Cardiac muscle cell (in vitro differentiated cells and primary cell): ENCODE results near the gene PLCG1. TPM values are rescaled to one million over a fixed set of nuclear protein-coding genes. Genes with fewer than 3 reads are reported as not detected.
A peak's percentile ranks its signal among the peaks of the same experiment; 100 is the strongest.

Experiments used
- DNase-seq, 2 donors: peaks; one replicate each; pipeline versions ENCODE4 v3.0.0 to v3.0.0-alpha.2; 2010 to 2017; ENCODE audit warnings: low read depth in 1 of 2, low spot score in 1 of 2
- H3K27ac ChIP-seq: fragments of 200-600 bp; sonication (generic); 2 replicates; pipeline ENCODE4 v1.5.1; 2016
- H3K27me3 ChIP-seq: fragments of 200-600 bp; sonication (generic); 2 replicates; pipeline ENCODE4 v1.6.0; 2016; ENCODE audit warnings: control low read depth
- H3K36me3 ChIP-seq: fragments of 200-600 bp; sonication (generic); 2 replicates; pipeline ENCODE4 v1.5.1; 2016; ENCODE audit warnings: control low read depth
- H3K4me1 ChIP-seq: fragments of 200-600 bp; sonication (generic); 2 replicates; pipeline ENCODE4 v1.8.1; 2017; ENCODE audit warnings: low read depth, mild to moderate bottlenecking, mixed run types
- H3K4me3 ChIP-seq: fragments of 200-600 bp; sonication (generic); 2 replicates; pipeline ENCODE4 v1.5.1; 2016; ENCODE audit warnings: mild to moderate bottlenecking
- H3K9me3 ChIP-seq: fragments of 200-600 bp; sonication (generic); 2 replicates; pipeline ENCODE4 v1.5.1; 2017; ENCODE audit warnings: low read depth, mild to moderate bottlenecking, control low read depth
- polyA plus RNA-seq: library from polyadenylated mRNA; unstranded; fragments of >200 nt; fragmentation: Nextera tagmentation; extraction: Ambion mirVana; gene quantifications from 2 replicates; pipeline ENCODE4 v1.2.1, GENCODE V29; 2016
- total RNA-seq: library from RNA; depleted of rRNA; stranded (reverse); fragments of >200 nt; gene quantifications from 2 replicates; pipeline ENCODE4 v1.2.3, GENCODE V29; 2016
- TF ChIP-seq, protein P1 (sequence below): IDR thresholded peaks from 2 replicates; pipeline ENCODE4 v1.5.1; 2012; ENCODE audit warnings: low read depth, mild to moderate bottlenecking, low read length

The PLCG1 gene
- total and polyA plus RNA-seq, 2 experiments from 2014 or later = 43.7 to 87.6 TPM

DNA sequence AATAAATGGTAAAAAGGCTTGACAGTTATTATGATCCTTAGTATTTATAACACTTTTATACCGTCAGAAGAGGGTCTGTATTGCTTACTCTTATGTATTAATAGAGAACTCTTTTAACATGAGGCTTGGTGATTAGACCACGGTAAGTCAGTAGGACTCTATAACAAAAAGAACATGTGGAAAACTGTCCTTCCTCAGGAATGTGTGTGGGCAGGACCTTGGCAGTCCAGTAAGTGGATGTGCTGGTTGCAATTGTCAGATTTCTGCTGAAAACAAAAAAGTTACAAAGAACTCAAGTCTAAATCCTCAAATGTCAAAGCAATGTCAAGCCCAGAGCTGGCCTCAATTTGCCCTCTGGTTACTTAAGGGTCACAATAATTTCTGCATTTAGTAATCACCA, 81.1 kb downstream of the PLCG1 start:
- Histone ChIP-seq H3K4me3 (no peak overlapping the region), H3K27ac (no peak overlapping the region), H3K4me1 (no peaks in the 10 kb centered on the region), H3K27me3 (no peaks in the 10 kb centered on the region), H3K36me3 (no peaks in the 10 kb centered on the region), H3K9me3 (no peaks in the 10 kb centered on the region)
- TF ChIP-seq, protein P1, sequence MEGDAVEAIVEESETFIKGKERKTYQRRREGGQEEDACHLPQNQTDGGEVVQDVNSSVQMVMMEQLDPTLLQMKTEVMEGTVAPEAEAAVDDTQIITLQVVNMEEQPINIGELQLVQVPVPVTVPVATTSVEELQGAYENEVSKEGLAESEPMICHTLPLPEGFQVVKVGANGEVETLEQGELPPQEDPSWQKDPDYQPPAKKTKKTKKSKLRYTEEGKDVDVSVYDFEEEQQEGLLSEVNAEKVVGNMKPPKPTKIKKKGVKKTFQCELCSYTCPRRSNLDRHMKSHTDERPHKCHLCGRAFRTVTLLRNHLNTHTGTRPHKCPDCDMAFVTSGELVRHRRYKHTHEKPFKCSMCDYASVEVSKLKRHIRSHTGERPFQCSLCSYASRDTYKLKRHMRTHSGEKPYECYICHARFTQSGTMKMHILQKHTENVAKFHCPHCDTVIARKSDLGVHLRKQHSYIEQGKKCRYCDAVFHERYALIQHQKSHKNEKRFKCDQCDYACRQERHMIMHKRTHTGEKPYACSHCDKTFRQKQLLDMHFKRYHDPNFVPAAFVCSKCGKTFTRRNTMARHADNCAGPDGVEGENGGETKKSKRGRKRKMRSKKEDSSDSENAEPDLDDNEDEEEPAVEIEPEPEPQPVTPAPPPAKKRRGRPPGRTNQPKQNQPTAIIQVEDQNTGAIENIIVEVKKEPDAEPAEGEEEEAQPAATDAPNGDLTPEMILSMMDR = no peak
- peak in 1 of 2 donors; percentile 81 for DNase-seq

DNA sequence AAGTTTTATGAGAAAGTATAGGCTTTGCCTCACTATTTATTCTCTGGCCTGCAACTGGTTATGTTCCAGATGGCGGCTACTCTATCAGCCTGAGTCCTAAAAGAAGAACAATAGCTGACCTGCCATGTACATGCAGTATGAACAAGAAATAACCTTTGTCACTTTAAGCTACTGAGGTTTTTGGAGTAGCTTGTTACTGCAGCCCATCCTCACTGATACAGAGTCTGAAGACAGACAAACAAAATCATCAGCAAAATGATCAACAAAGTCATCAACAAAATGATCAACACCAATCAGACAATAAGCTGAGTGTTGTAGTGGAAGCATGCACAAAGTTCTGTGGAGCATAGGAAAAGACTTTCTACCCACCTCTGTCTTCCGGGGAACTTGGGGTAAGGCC, 82.5 kb downstream of the PLCG1 start:
- H3K4me3 ChIP-seq = no peak overlapping the region
- H3K4me1 ChIP-seq = no peaks in the 10 kb centered on the region
- no peaks in the 10 kb centered on the region for H3K36me3 ChIP-seq
- no peak for DNase-seq
- H3K9me3 ChIP-seq = no peaks in the 10 kb centered on the region
- H3K27ac ChIP-seq = no peak overlapping the region
- TF ChIP-seq, protein P1 = no peak
- no peaks in the 10 kb centered on the region for H3K27me3 ChIP-seq

DNA sequence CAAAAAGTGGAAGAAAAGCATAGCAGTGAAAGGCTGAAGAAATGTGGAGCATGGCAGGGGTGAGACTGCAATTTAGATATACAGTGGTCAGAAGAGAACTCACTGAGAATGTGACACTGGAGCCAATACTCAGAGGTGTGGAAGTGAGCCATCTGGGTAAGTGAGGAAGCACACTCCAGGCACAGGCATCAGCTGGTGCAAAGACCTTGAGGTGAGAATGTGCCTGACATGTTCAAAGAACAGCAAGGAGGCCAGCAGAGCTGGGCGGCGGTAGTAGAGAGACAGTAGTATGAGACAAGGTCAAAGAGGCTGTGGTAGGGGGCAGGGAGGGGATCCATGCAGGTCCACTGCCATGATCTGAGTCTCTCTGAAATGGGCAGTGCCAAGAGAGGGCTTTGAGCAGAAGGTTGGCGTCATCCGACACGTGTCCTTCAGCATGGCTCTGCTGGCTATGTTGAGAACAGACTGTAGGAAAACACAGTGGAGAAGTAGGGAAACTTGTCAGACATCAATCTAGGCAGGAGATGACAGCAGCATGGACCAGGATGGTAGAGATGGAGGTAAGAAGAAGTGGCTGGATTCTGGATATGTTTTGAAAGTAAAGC, 84.4 kb downstream of the PLCG1 start:
- H3K27ac ChIP-seq = no peak overlapping the region
- no peaks in the 10 kb centered on the region for H3K4me1 ChIP-seq
- no peaks in the 10 kb centered on the region for H3K9me3 ChIP-seq
- no peak overlapping the region for H3K4me3 ChIP-seq
- H3K27me3 ChIP-seq = no peaks in the 10 kb centered on the region
- DNase-seq = no peak
- TF ChIP-seq, protein P1 = no peak
- no peaks in the 10 kb centered on the region for H3K36me3 ChIP-seq

DNA sequence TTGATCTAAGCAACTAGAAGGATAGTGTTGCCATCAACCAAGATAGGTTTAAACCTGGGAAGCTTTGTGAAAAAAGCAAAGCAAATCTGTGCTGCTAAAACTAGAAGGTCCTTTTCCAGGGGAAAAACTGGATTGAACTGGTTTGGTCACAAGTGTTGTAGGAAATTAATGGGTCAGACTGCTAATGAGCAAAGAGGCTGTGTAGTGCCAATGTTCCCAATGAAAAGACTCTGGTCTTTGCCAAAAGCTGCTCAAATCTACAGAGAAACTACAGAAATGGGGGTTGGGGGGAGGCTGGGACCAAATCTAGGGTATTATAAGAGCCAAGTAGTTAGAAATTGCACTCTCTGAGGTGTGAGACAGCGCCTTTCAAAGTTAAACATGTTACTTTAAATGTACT, 85.0 kb downstream of the PLCG1 start:
- DNase-seq = no peak
- Histone ChIP-seq H3K9me3 (no peaks in the 10 kb centered on the region), H3K27ac (no peak overlapping the region), H3K4me1 (no peaks in the 10 kb centered on the region), H3K36me3 (no peaks in the 10 kb centered on the region), H3K27me3 (no peaks in the 10 kb centered on the region), H3K4me3 (no peak overlapping the region)
- TF ChIP-seq, protein P1 = no peak

DNA sequence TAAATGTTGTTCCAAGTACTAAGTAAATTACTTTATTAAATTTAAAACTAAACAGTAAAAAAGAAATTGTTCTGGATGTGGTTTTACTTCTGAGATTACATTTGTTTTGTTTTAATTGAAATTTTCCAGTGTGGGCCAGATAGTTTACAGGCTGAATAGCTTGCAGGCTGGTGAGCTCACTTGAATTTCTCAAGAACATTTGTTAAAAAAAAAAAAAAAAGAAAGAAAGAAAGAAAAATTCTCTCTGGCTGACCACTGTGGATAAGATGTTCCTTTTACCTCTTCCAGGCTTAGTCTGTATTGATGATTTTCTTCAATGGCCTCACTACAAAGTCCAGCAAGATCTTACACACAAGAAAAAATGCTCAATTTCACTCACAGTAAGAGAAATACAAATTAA, 85.4 kb downstream of the PLCG1 start:
- Histone ChIP-seq H3K27me3 (no peaks in the 10 kb centered on the region), H3K4me3 (no peak overlapping the region), H3K4me1 (peaks cover under 1% of the 10 kb centered on the region), H3K9me3 (no peaks in the 10 kb centered on the region), H3K27ac (no peak overlapping the region), H3K36me3 (no peaks in the 10 kb centered on the region)
- peak in 1 of 2 donors; percentile 54 for DNase-seq
- TF ChIP-seq, protein P1 = no peak

DNA sequence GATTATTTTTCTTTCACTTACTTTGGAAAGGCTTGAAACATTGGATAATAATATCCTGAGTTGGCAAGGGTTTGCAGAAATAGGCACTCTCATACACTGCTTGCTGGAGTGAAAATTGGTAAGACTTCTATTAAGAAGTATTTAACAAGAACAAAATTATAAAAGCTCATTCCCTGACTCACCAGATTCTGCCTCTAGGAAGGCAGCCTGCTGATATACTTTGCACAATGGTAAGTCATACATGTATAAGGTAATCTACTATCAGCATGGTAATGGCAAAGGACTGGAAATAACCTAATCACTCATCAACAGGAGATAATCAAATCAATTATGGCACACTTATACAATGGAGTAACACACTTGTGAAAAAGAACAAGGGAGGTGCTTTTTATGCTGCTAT, 85.8 kb downstream of the PLCG1 start:
- Histone ChIP-seq H3K27me3 (no peaks in the 10 kb centered on the region), H3K36me3 (no peaks in the 10 kb centered on the region), H3K27ac (no peak overlapping the region), H3K9me3 (no peaks in the 10 kb centered on the region), H3K4me1 (peaks cover 4% of the 10 kb centered on the region), H3K4me3 (no peak overlapping the region)
- peak in 1 of 2 donors; percentile 31 for DNase-seq
- TF ChIP-seq, protein P1 = no peak
